HEK293 (cell line): ENCODE results near the gene ZNF605.

Source experiments
- INSM2 ChIP-seq: fragments of 450-650 bp; formaldehyde crosslinking; IDR thresholded peaks from 2 replicates; pipeline ENCODE4 v1.5.1; 2016; ENCODE audit warnings: missing biosample characterization, missing genetic modification characterization
- ZEB2 ChIP-seq: fragments of 450-650 bp; formaldehyde crosslinking; IDR thresholded peaks from 2 replicates; pipeline ENCODE4 v1.5.1; 2016; ENCODE audit warnings: missing biosample characterization, missing genetic modification characterization
- ZNF223 ChIP-seq: fragments of 450-650 bp; formaldehyde crosslinking; IDR thresholded peaks from 2 replicates; pipeline ENCODE4 v1.5.1; 2016; ENCODE audit warnings: missing biosample characterization, missing genetic modification characterization
- ZNF501 ChIP-seq: fragments of 450-650 bp; formaldehyde crosslinking; IDR thresholded peaks from 2 replicates; pipeline ENCODE4 v1.5.1; 2016; ENCODE audit warnings: missing biosample characterization, missing genetic modification characterization
- ZNF704 ChIP-seq: fragments of 450-650 bp; formaldehyde crosslinking; IDR thresholded peaks from 2 replicates; pipeline ENCODE4 v1.5.1; 2016; ENCODE audit warnings: missing biosample characterization, missing genetic modification characterization
- TF ChIP-seq, protein P1 (sequence below): fragments of 450-650 bp; formaldehyde crosslinking; IDR thresholded peaks from 2 replicates; pipeline ENCODE4 v1.5.1; 2016; ENCODE audit warnings: missing biosample characterization, missing genetic modification characterization

- TF ChIP-seq, protein P1, sequence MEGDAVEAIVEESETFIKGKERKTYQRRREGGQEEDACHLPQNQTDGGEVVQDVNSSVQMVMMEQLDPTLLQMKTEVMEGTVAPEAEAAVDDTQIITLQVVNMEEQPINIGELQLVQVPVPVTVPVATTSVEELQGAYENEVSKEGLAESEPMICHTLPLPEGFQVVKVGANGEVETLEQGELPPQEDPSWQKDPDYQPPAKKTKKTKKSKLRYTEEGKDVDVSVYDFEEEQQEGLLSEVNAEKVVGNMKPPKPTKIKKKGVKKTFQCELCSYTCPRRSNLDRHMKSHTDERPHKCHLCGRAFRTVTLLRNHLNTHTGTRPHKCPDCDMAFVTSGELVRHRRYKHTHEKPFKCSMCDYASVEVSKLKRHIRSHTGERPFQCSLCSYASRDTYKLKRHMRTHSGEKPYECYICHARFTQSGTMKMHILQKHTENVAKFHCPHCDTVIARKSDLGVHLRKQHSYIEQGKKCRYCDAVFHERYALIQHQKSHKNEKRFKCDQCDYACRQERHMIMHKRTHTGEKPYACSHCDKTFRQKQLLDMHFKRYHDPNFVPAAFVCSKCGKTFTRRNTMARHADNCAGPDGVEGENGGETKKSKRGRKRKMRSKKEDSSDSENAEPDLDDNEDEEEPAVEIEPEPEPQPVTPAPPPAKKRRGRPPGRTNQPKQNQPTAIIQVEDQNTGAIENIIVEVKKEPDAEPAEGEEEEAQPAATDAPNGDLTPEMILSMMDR (tag by site-specific recombination), result no peak
- TF ChIP-seq ZNF223 (tag by site-specific recombination) (no peak), ZNF501 (tag by site-specific recombination) (no peak), INSM2 (tag by site-specific recombination) (no peak), ZNF704 (tag by site-specific recombination) (no peak), ZEB2 (tag by site-specific recombination) (no peak)
These were observed 48.9 kb downstream of the ZNF605 start for GRCh38 chr12:132907216-132907615.
